Measurements from ENCODE around the gene KLRC1. TPM values are rescaled to one million over a fixed set of nuclear protein-coding genes. Genes with fewer than 3 reads are reported as not detected.
"Not testable (repeated sequence)": the region's sequence is repeated elsewhere in the genome, so short reads cannot be mapped to it uniquely, and the experiment has no call there.

The KLRC1 gene
- total RNA-seq, 1 experiment from 2014 or later: not detected

- Mint-ChIP-seq H3K27ac (ENCODE audit: unreplicated experiment) (no peak overlapping the region), H3K4me1 (ENCODE audit: low read depth, unreplicated experiment) (no peaks in the 10 kb centered on the region), H3K27me3 (ENCODE audit: insufficient read depth, unreplicated experiment) (no peaks in the 10 kb centered on the region), H3K36me3 (ENCODE audit: insufficient read depth, unreplicated experiment) (no peaks in the 10 kb centered on the region), H3K9me3 (ENCODE audit: unreplicated experiment) (no peaks in the 10 kb centered on the region), H3K4me3 (ENCODE audit: unreplicated experiment) (no peak overlapping the region)
- ChIA-PET POLR2A (no interaction called here), CTCF (no interaction called here)
- H3K27me3 ChIP-seq (replicated peaks; ENCODE audit: control insufficient read depth, insufficient read depth, low read length): no peaks in the 10 kb centered on the region
- BruUV-seq (replicated peaks): no TSS peak
- no peaks in the 10 kb centered on the region for H3K4me1 ChIP-seq
- H3K4me3 ChIP-seq (ENCODE audit: low read depth, low read length): no peak overlapping the region
- intact Hi-C loops (cut with micrococcal nuclease; ENCODE audit: unreplicated experiment): no loop called here
- no peaks in the 10 kb centered on the region for H3K9me3 ChIP-seq
- no peaks in the 10 kb centered on the region for H3K36me3 ChIP-seq (ENCODE audit: control insufficient read depth, insufficient read depth, low read length)
- TF ChIP-seq CTCF (IDR thresholded peaks at IDR 0.05; ENCODE audit: insufficient read depth in 1 of 2, low read depth in 1 of 2, low read length in 1 of 2, severe bottlenecking in 1 of 2, unreplicated experiment in 1 of 2): no peak
- DNase-seq: no peak
These were observed 4.9 kb downstream of the KLRC1 start for GRCh38 chr12:10448236-10448635.

- H3K9me3 ChIP-seq; POLR2A ChIA-PET; H3K4me3 ChIP-seq (ENCODE audit: low read depth, low read length); intact Hi-C loops (cut with micrococcal nuclease; ENCODE audit: unreplicated experiment); H3K4me1 Mint-ChIP-seq (ENCODE audit: low read depth, unreplicated experiment); H3K4me3 Mint-ChIP-seq (ENCODE audit: unreplicated experiment); H3K36me3 ChIP-seq (ENCODE audit: control insufficient read depth, insufficient read depth, low read length); H3K27me3 Mint-ChIP-seq (ENCODE audit: insufficient read depth, unreplicated experiment); CTCF ChIA-PET; H3K9me3 Mint-ChIP-seq (ENCODE audit: unreplicated experiment); H3K27ac Mint-ChIP-seq (ENCODE audit: unreplicated experiment); BruUV-seq (replicated peaks); H3K27me3 ChIP-seq (replicated peaks; ENCODE audit: control insufficient read depth, insufficient read depth, low read length); H3K36me3 Mint-ChIP-seq (ENCODE audit: insufficient read depth, unreplicated experiment); DNase-seq; H3K4me1 ChIP-seq: not testable (repeated sequence)
These were observed 7.1 kb downstream of the KLRC1 start for GRCh38 chr12:10446052-10446451.

GRCh38 chr12:10441144-10441543, 12.0 kb downstream of the KLRC1 start:
- H3K9me3 Mint-ChIP-seq (ENCODE audit: unreplicated experiment); H3K4me3 Mint-ChIP-seq (ENCODE audit: unreplicated experiment); H3K36me3 Mint-ChIP-seq (ENCODE audit: insufficient read depth, unreplicated experiment); H3K9me3 ChIP-seq; BruUV-seq (replicated peaks); H3K27me3 ChIP-seq (replicated peaks; ENCODE audit: control insufficient read depth, insufficient read depth, low read length); H3K4me1 Mint-ChIP-seq (ENCODE audit: low read depth, unreplicated experiment); intact Hi-C loops (cut with micrococcal nuclease; ENCODE audit: unreplicated experiment); CTCF ChIA-PET; POLR2A ChIA-PET; DNase-seq; H3K4me3 ChIP-seq (ENCODE audit: low read depth, low read length); H3K4me1 ChIP-seq; H3K27ac Mint-ChIP-seq (ENCODE audit: unreplicated experiment); H3K27me3 Mint-ChIP-seq (ENCODE audit: insufficient read depth, unreplicated experiment); H3K36me3 ChIP-seq (ENCODE audit: control insufficient read depth, insufficient read depth, low read length): not testable (repeated sequence)

GRCh38 chr12:10439608-10440274, 13.4 kb downstream of the KLRC1 start:
- BruUV-seq (replicated peaks); intact Hi-C loops (cut with micrococcal nuclease; ENCODE audit: unreplicated experiment); H3K36me3 Mint-ChIP-seq (ENCODE audit: insufficient read depth, unreplicated experiment); H3K9me3 Mint-ChIP-seq (ENCODE audit: unreplicated experiment); H3K4me3 ChIP-seq (ENCODE audit: low read depth, low read length); DNase-seq; H3K4me3 Mint-ChIP-seq (ENCODE audit: unreplicated experiment); H3K9me3 ChIP-seq; H3K4me1 Mint-ChIP-seq (ENCODE audit: low read depth, unreplicated experiment); H3K27ac Mint-ChIP-seq (ENCODE audit: unreplicated experiment); CTCF ChIA-PET; H3K36me3 ChIP-seq (ENCODE audit: control insufficient read depth, insufficient read depth, low read length); POLR2A ChIA-PET; H3K27me3 ChIP-seq (replicated peaks; ENCODE audit: control insufficient read depth, insufficient read depth, low read length); H3K27me3 Mint-ChIP-seq (ENCODE audit: insufficient read depth, unreplicated experiment); H3K4me1 ChIP-seq: not testable (repeated sequence)

- H3K27me3 ChIP-seq (replicated peaks; ENCODE audit: control insufficient read depth, insufficient read depth, low read length); H3K27ac Mint-ChIP-seq (ENCODE audit: unreplicated experiment); H3K4me3 ChIP-seq (ENCODE audit: low read depth, low read length); CTCF ChIA-PET; H3K4me1 Mint-ChIP-seq (ENCODE audit: low read depth, unreplicated experiment); H3K36me3 Mint-ChIP-seq (ENCODE audit: insufficient read depth, unreplicated experiment); H3K4me1 ChIP-seq; intact Hi-C loops (cut with micrococcal nuclease; ENCODE audit: unreplicated experiment); H3K9me3 Mint-ChIP-seq (ENCODE audit: unreplicated experiment); BruUV-seq (replicated peaks); H3K27me3 Mint-ChIP-seq (ENCODE audit: insufficient read depth, unreplicated experiment); H3K9me3 ChIP-seq; DNase-seq; H3K4me3 Mint-ChIP-seq (ENCODE audit: unreplicated experiment); H3K36me3 ChIP-seq (ENCODE audit: control insufficient read depth, insufficient read depth, low read length); POLR2A ChIA-PET: not testable (repeated sequence)
These were observed 15.6 kb downstream of the KLRC1 start for GRCh38 chr12:10437601-10438000.

- not testable (repeated sequence) for H3K27me3 Mint-ChIP-seq (ENCODE audit: insufficient read depth, unreplicated experiment)
These were observed 17.4 kb downstream of the KLRC1 start, which contains the start of gene KLRC2 for GRCh38 chr12:10435816-10436215. TSS of gene KLRC2 (minus strand) at chr12:10436010. CDS start at chr12:10435986, 24 bp downstream.

More at GRCh38 chr12:10435816-10436215, 17.4 kb downstream of the KLRC1 start, which contains the start of gene KLRC2:
- H3K4me1 ChIP-seq; intact Hi-C loops (cut with micrococcal nuclease; ENCODE audit: unreplicated experiment); BruUV-seq (replicated peaks); H3K36me3 ChIP-seq (ENCODE audit: control insufficient read depth, insufficient read depth, low read length); CTCF ChIA-PET; DNase-seq; H3K9me3 ChIP-seq; H3K9me3 Mint-ChIP-seq (ENCODE audit: unreplicated experiment); H3K36me3 Mint-ChIP-seq (ENCODE audit: insufficient read depth, unreplicated experiment); H3K4me3 ChIP-seq (ENCODE audit: low read depth, low read length); H3K27me3 ChIP-seq (replicated peaks; ENCODE audit: control insufficient read depth, insufficient read depth, low read length); POLR2A ChIA-PET; H3K4me3 Mint-ChIP-seq (ENCODE audit: unreplicated experiment); H3K27ac Mint-ChIP-seq (ENCODE audit: unreplicated experiment); H3K4me1 Mint-ChIP-seq (ENCODE audit: low read depth, unreplicated experiment): not testable (repeated sequence)
